Suppressor macrophage treated with lipopolysaccharide for 1 hour (primary cell): ENCODE measurements around the gene KLF12.

Source experiments
- DNase-seq, 3 donors: peaks; one replicate each; pipeline ENCODE4 v3.0.0-alpha.2; 2020 to 2022

The KLF12 gene

DNA sequence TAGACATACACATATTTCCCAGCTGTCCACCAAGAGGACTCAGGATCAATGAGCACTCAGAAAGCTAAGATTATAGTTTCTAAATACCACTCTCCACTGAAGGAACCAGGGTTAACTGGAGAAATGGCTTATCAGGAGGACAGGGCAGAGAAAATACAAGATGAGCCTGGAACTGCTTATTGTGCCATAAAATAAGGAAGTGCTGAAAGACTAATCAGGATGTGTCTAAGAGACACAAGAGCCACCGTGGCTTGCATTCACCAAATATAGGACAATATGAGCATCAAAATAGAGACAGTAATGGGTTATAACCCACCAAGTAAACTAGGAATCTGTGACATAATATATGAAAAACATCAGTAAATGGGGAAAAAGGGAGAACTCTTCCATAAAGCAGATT lies 32.8 kb downstream of the KLF12 start:
- DNase-seq: peak in 1 of 3 donors; percentile 0

DNA sequence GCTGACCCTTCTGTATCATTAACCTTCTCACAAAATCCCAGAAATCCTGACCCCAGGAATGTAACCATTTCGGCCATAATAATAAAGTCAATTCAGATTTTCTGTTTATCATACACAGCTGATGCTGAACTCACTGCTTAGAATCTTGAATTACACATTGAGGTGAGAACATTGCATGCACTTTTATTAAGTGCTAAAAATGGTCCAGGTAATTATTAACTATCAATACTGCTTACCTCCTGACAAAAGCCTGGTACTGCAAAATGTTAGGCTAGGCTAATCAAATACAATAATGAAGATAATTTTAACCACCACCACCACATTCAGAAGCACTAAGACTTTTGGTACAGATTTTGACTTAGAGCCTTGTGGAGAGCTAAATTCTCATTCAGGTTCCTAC lies 36.1 kb downstream of the KLF12 start:
- DNase-seq: no peak

DNA sequence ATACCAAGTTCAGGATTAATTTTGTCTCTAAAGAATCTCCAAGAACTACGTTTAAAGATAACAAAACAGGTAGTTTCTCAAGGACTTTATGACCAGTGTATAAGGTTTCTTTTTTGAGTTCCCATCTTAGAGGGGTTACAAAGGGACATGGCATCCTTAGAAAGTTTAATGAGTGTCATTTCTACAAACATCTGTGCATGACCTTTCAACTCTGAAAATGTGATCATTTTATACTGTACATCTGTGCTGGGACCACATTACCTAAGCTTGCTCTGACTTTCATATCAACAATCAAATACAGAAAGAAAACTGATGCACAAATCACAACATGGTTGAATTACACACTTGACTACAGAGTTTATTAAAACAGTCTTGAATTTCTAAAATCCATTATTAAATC lies 37.1 kb downstream of the KLF12 start:
- DNase-seq: no peak

DNA sequence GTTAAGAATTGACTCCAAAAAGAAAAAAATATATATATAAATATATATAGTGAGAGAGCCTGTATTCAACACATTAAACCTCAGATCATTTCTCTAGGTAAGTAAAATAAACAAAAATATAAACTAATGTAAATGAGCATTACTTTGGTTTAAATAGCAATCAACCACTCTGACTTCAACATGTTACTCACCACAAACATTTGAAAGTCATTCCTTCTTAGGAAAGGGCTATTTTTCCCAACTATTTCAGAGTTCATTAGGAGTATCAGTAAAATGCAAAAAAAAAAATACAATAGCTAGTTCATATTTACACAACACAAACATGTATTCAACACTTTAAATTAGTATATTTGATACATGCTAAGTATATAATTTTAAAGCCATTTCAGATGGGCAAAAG lies 40.5 kb downstream of the KLF12 start:
- no peak for DNase-seq

DNA sequence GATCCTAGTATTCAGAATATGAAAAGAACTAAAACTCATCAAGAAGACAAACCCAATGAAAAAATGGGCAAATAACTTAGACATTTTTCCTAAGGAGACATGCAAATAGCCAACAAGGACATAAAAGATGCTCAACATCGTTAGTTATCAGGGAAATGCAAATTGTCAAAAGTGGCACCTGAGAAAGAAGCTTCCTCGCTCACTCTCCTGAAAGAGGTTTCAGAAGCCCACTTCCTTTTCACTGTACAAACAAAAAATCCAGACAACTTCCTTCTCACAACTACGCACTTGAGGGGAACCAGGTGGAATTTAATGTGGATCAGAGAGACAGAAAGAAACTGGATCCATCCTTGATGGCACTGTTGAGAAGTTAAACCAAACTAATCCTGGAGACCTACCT lies 41.5 kb downstream of the KLF12 start:
- no peak for DNase-seq

DNA sequence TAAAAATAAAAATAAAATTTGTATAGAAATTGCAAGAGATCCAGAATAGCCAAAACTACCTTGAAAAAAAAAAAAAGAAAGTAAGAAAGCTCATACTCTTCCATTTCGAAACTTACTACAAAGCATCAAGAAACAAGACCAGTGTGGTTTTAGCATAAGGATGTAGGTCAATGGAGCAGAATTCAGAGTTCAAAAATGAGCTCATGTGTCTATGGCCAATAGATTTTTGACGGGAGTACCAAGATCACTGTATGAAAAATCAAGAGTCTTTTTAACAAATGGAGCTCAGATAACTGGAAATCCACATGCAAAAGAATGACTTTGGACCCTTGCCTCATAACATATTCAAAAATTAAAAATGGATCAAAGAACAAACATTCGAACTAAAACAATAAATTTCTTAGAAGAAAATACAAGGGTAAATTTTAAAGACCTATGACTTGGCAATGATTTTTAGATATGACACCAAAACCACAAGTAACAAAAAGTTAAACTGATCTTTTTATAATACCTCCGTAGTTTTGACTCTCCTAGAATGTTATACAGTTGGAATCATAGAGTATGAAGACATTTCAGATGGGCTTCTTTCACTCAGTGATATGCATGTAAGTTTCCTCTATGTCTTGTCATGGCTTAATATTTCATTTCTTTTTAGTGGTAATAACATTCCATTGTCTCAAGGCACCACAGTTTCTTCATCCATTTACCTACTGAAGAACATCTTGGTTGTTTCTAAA lies 43.2 kb downstream of the KLF12 start:
- DNase-seq: no peak

DNA sequence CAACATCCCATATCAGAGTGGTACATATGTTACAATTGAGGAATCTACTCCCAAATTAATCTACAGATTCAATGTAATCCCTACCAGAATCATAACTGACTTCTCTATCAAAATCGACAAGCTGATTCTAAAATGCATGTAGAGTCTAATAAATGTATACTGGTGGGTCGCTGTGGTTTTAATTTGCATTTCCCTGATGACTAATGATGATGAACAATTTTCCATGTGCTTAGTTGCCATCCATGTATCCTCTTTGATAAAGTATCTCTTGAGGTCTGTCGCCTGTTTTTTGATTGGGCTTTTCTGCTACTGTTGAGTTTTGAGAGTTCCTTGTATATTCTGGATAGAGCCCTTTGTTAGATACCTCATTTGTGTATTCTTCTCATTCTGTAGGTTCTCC lies 43.8 kb downstream of the KLF12 start:
- DNase-seq: no peak

DNA sequence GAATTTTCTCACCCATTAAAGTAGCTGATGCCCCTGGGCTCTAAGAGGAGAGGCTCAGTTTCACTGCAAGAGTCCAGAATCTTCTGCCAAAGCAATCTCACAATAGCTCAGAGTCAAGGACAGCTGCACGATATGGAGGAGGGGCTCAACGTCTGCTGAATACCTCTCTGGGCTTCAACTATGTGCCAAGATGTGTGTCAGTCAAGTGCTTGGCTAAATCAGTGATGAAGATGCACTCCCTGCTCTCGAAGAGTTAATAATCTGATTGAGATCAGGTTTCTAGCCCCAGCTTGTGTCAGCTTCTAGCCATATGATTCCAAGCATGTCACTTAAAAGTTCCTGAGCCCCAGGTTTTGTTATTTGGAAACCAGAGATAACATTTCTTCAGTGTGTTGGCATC lies 46.8 kb downstream of the KLF12 start:
- DNase-seq: no peak
